GM12878 (cell line): ENCODE results near the gene C5orf52. TPM values are rescaled to one million over a fixed set of nuclear protein-coding genes. Genes with fewer than 3 reads are reported as not detected.

Experiments
- ATAC-seq: fragments of 200-7000 bp; cut with Tn5 transposase; 3 replicates; pipeline ENCODE4 v1.9.1; 2020; ENCODE audit warnings: mild to moderate bottlenecking, moderate library complexity
- BruUV-seq: library from RNA; stranded (reverse); fragments of 400-500 nt; replicated peaks from 2 replicates; lab custom pipeline; 2021; lab: Mats Ljungman, UMichigan
- CTCF ChIA-PET: fragments of 300-600 bp; sonication (Branson Sonifier 250); formaldehyde crosslinking; extraction: SDS; loops from one replicate; lab custom pipeline; 2021; ENCODE audit warnings: inconsistent platforms; lab: Yijun Ruan, JAX
- POLR2A ChIA-PET: fragments of 350-600 bp; formaldehyde crosslinking; extraction: SDS; loops from one replicate; lab custom pipeline; 2021; ENCODE audit warnings: inconsistent platforms; lab: Charles Lee
- RAD21 ChIA-PET: fragments of 300-600 bp; sonication (Branson Sonifier 250); formaldehyde crosslinking; loops from one replicate; lab custom pipeline; 2023; ENCODE audit warnings: antibody characterized with exemption; ENCODE audit not compliant: unreplicated experiment; lab: Charles Lee
- SMC1A ChIA-PET: fragments of 300-600 bp; sonication (Branson Sonifier 250); formaldehyde crosslinking; loops from one replicate; lab custom pipeline; 2023; ENCODE audit not compliant: unreplicated experiment, uncharacterized antibody; lab: Charles Lee
- DNase-seq: peaks from one replicate; pipeline ENCODE4 v3.0.0-alpha.2; 2011; ENCODE audit warnings: low read depth, low spot score
- FAIRE-seq: peaks from 3 replicates; lab custom pipeline; 2011; peaks lifted over from hg19 to GRCh38; lab: Jason Lieb, UNC
- H2AFZ ChIP-seq: 2 replicates; pipeline ENCODE4 v1.6.0; 2011; ENCODE audit warnings: low read depth, low read length, control low read depth; ENCODE audit not compliant: control insufficient read depth
- H3K27ac ChIP-seq: 2 replicates; pipeline ENCODE4 v1.5.1; 2011; ENCODE audit warnings: control low read depth; ENCODE audit not compliant: control insufficient read depth, insufficient read depth
- H3K27me3 ChIP-seq, 2 experiments: replicated peaks in 1 of 2; 2 replicates each; pipeline versions ENCODE4 v1.6.0 to v1.6.1; 2011; ENCODE audit warnings: low read length in 1 of 2; ENCODE audit not compliant: control insufficient read depth in 2 of 2, insufficient read depth in 2 of 2
- H3K36me3 ChIP-seq, 2 experiments: 2 replicates each; pipeline ENCODE4 v1.5.1; 2011; ENCODE audit warnings: low read length in 1 of 2; ENCODE audit not compliant: control insufficient read depth in 2 of 2, insufficient read depth in 2 of 2
- H3K4me1 ChIP-seq: 2 replicates; pipeline ENCODE4 v1.6.1; 2011; ENCODE audit warnings: mild to moderate bottlenecking, low read length, moderate library complexity, mixed read lengths; ENCODE audit not compliant: control insufficient read depth, insufficient read depth
- H3K4me2 ChIP-seq: 2 replicates; pipeline ENCODE4 v1.6.0; 2011; ENCODE audit warnings: control low read depth; ENCODE audit not compliant: control insufficient read depth, insufficient read depth
- H3K4me3 ChIP-seq: fragments of 200-600 bp; sonication (generic); 2 replicates; pipeline ENCODE4 v1.5.1; 2016
- H3K79me2 ChIP-seq: 2 replicates; pipeline ENCODE4 v1.6.0; 2011; ENCODE audit warnings: low read length; ENCODE audit not compliant: control insufficient read depth, insufficient read depth
- H3K9ac ChIP-seq: 2 replicates; pipeline ENCODE4 v1.8.0; 2011; ENCODE audit warnings: low read length, control low read depth, mixed read lengths; ENCODE audit not compliant: control insufficient read depth, insufficient read depth
- H3K9me3 ChIP-seq: replicated peaks from 3 replicates; pipeline ENCODE4 v1.5.1; 2011; ENCODE audit warnings: mild to moderate bottlenecking, low read length; ENCODE audit not compliant: control insufficient read depth, insufficient read depth
- H4K20me1 ChIP-seq: 2 replicates; pipeline ENCODE4 v1.6.0; 2011; ENCODE audit not compliant: control insufficient read depth, insufficient read depth
- FOXM1 ChIP-seq: IDR thresholded peaks from 2 replicates; pipeline ENCODE4 v1.6.1; 2012; ENCODE audit warnings: low read depth, mild to moderate bottlenecking, inconsistent platforms, low read length, moderate library complexity
- MEF2A ChIP-seq: IDR thresholded peaks from 2 replicates; pipeline ENCODE4 v1.6.1; 2011; ENCODE audit warnings: low read depth, mild to moderate bottlenecking, low read length, moderate library complexity; ENCODE audit not compliant: insufficient read depth
- REST ChIP-seq: IDR thresholded peaks from 2 replicates; pipeline ENCODE4 v1.6.1; 2012; ENCODE audit warnings: mild to moderate bottlenecking, low read depth, low read length
- RUNX3 ChIP-seq: IDR thresholded peaks from 2 replicates; pipeline ENCODE4 v1.6.1; 2012; ENCODE audit warnings: low read length, inconsistent platforms
- TBL1XR1 ChIP-seq: IDR thresholded peaks from 2 replicates; pipeline ENCODE4 v1.6.1; 2012; ENCODE audit warnings: low read depth, low read length, improper control_type of control experiment
- WGBS: methylation state at CpG from one replicate; pipeline ENCODE4 v1.1.6; 2016; ENCODE audit warnings: low lambda C conversion rate; ENCODE audit not compliant: insufficient replicate concordance, insufficient coverage; ENCODE audit errors: missing lambda C conversion rate; 5-methylcytosine and 5-hydroxymethylcytosine counted together
- in situ Hi-C: fragments of 300-500 bp; cut with MboI; formaldehyde crosslinking; loops from 9 replicates; pipeline ENCODE4 v1.14.3; 2018; ENCODE audit warnings: mixed read lengths
- intact Hi-C: fragments of 100-400 bp; cut with micrococcal nuclease; formaldehyde crosslinking; loops from one replicate; pipeline ENCODE4 v1.14.2; 2022; ENCODE audit not compliant: unreplicated experiment
- polyA plus RNA-seq, 11 experiments: library from polyadenylated mRNA; depleted of rRNA in 4 of 11; unstranded in 6 of 11; stranded (reverse) in 5 of 11; fragments of >200 nt; fragmentation: Nextera tagmentation in 4 of 11; fragmentation: Illumina TruSeq in 1 of 11; extraction: Ambion mirVana in 4 of 11; extraction: Trizol in 1 of 11; gene quantifications; 1 replicate in 1 of 11; 2 replicates in 10 of 11; pipeline versions ENCODE4 v1.2.1 to v1.2.3, GENCODE V29; 2011 to 2016; ENCODE audit warnings: inconsistent platforms in 2 of 11, missing spikeins in 2 of 11, low read depth in 1 of 11
- total RNA-seq, 4 experiments: library from RNA; depleted of rRNA in 3 of 4; stranded (reverse); fragments of >200 nt in 3 of 4; fragmentation: Illumina TruSeq in 1 of 4; extraction: Trizol in 1 of 4; gene quantifications; 2 replicates each; pipeline versions ENCODE4 v1.2.1 to v1.2.3, GENCODE V29; 2013 to 2021

C5orf52 gene
- total and polyA plus RNA-seq, 10 of the 15 experiments (the other 5 are each of a cell fraction or from before 2014, with no cell fraction given), result not detected

GRCh38 chr5:157710431-157710830 is 39.1 kb downstream of the C5orf52 start:
- intact Hi-C loops, result no loop called here
- Histone ChIP-seq H3K27me3 (no peaks in the 10 kb centered on the region), H3K9ac (no peak overlapping the region), H3K79me2 (no peaks in the 10 kb centered on the region), H3K4me1 (no peaks in the 10 kb centered on the region), H4K20me1 (no peaks in the 10 kb centered on the region), H3K27ac (no peak overlapping the region), H3K4me3 (no peak overlapping the region), H3K36me3 (no peaks in the 10 kb centered on the region), H3K9me3 (no peaks in the 10 kb centered on the region), H2AFZ (no peak overlapping the region), H3K4me2 (no peak overlapping the region)
- ChIA-PET SMC1A (interaction anchor here (1.0 kb wide), 1 partner anchor 11 kb away, joined by 3 read pairs; no protein-coding TSS in a partner anchor), POLR2A (no interaction called here), RAD21 (no interaction called here), CTCF (no interaction called here)
- ATAC-seq (no peak), DNase-seq (no peak), FAIRE-seq (no peak)
- TF ChIP-seq RUNX3 (peak; percentile 15; the same call in 1 of the 2 replicates), MEF2A (0 out of 2 replicates have a peak, but pooled peaks have one; percentile 41), REST (no peak), TBL1XR1 (no peak), FOXM1 (0 out of 2 replicates have a peak, but pooled peaks have one; percentile 13)
- no TSS peak for BruUV-seq
- in situ Hi-C loops, result no loop called here
- 20% methylated on average over 3 of the region's 3 CpGs for WGBS
